GM12878 (cell line): ENCODE results near the gene DNAAF6. TPM values are rescaled to one million over a fixed set of nuclear protein-coding genes. Genes with fewer than 3 reads are reported as not detected.

ENCODE experiments used
- REST ChIP-seq: IDR thresholded peaks from 2 replicates; pipeline ENCODE4 v1.6.1; 2012; ENCODE audit warnings: mild to moderate bottlenecking, low read depth, low read length
- polyA plus RNA-seq, 11 experiments: library from polyadenylated mRNA; depleted of rRNA in 4 of 11; unstranded in 6 of 11; stranded (reverse) in 5 of 11; fragments of >200 nt; fragmentation: Nextera tagmentation in 4 of 11; fragmentation: Illumina TruSeq in 1 of 11; extraction: Ambion mirVana in 4 of 11; extraction: Trizol in 1 of 11; gene quantifications; 1 replicate in 1 of 11; 2 replicates in 10 of 11; pipeline versions ENCODE4 v1.2.1 to v1.2.3, GENCODE V29; 2011 to 2016; ENCODE audit warnings: inconsistent platforms in 2 of 11, missing spikeins in 2 of 11, low read depth in 1 of 11
- small RNA-seq: library from RNA; depleted of rRNA; stranded (forward); fragments of <200 nt; gene quantifications from one replicate; pipeline ENCODE3, GENCODE V24; 2014
- total RNA-seq, 4 experiments: library from RNA; depleted of rRNA in 3 of 4; stranded (reverse); fragments of >200 nt in 3 of 4; fragmentation: Illumina TruSeq in 1 of 4; extraction: Trizol in 1 of 4; gene quantifications; 2 replicates each; pipeline versions ENCODE4 v1.2.1 to v1.2.3, GENCODE V29; 2013 to 2021

DNAAF6 gene
- total and polyA plus RNA-seq, 10 of the 15 experiments (the other 5 are each of a cell fraction or from before 2014, with no cell fraction given) = not detected

- TF ChIP-seq REST = no peak
These were observed 86.6 kb downstream of the DNAAF6 start (continued) for GRCh38 chrX:107293056-107293455.

Small RNA genes within 50 kb of the gene (small RNA-seq; reads per million reads assigned to genes)
- not detected for gene RF00019

Other genes starting within 250 kb of the DNAAF6 start
- gene MORC4, start 206.4 kb upstream of the DNAAF6 start, total RNA-seq (2014; rRNA removed) = 0.11 and 0.34 TPM in 2 replicates
- 0.41 and 0.49 TPM in 2 replicates for gene MORC4, start 206.4 kb upstream of the DNAAF6 start, total RNA-seq (2014; rRNA removed; fragmentation: Illumina TruSeq; extraction: Trizol)
- 0.21 and 0.41 TPM in 2 replicates for gene MORC4, start 206.4 kb upstream of the DNAAF6 start, total RNA-seq (2021)
- gene MORC4, start 206.4 kb upstream of the DNAAF6 start, polyA plus RNA-seq (2011; rRNA removed) = 0.65 and 0.79 TPM in 2 replicates
- 0.28 and 0.32 TPM in 2 replicates for gene MORC4, start 206.4 kb upstream of the DNAAF6 start, polyA plus RNA-seq (2014; fragmentation: Illumina TruSeq; extraction: Trizol)
- gene MORC4, start 206.4 kb upstream of the DNAAF6 start, polyA plus RNA-seq (2014; fragmentation: Nextera tagmentation; extraction: Ambion mirVana) = under 1 TPM; 0.06 to 0.09 TPM
- 0.16 and 0.20 TPM in 2 replicates for gene MORC4, start 206.4 kb upstream of the DNAAF6 start, polyA plus RNA-seq (2014; rRNA removed)
- under 1 TPM; 0.03 to 0.24 TPM for gene MORC4, start 206.4 kb upstream of the DNAAF6 start, polyA plus RNA-seq (2016; fragmentation: Nextera tagmentation; extraction: Ambion mirVana)
- gene RBM41, start 87.8 kb upstream of the DNAAF6 start, total RNA-seq (2014; rRNA removed) = 10.1 and 10.2 TPM in 2 replicates
- 14.4 and 15.1 TPM in 2 replicates for gene RBM41, start 87.8 kb upstream of the DNAAF6 start, total RNA-seq (2014; rRNA removed; fragmentation: Illumina TruSeq; extraction: Trizol)
- 11.3 and 13.0 TPM in 2 replicates for gene RBM41, start 87.8 kb upstream of the DNAAF6 start, total RNA-seq (2021)
- 14.4 and 26.4 TPM in 2 replicates for gene RBM41, start 87.8 kb upstream of the DNAAF6 start, polyA plus RNA-seq (2011; rRNA removed)
- gene RBM41, start 87.8 kb upstream of the DNAAF6 start, polyA plus RNA-seq (2014; fragmentation: Illumina TruSeq; extraction: Trizol) = 14.8 and 21.7 TPM in 2 replicates
- gene RBM41, start 87.8 kb upstream of the DNAAF6 start, polyA plus RNA-seq (2014; fragmentation: Nextera tagmentation; extraction: Ambion mirVana) = 1 to 10 TPM; 7.7 to 9.1 TPM
- gene RBM41, start 87.8 kb upstream of the DNAAF6 start, polyA plus RNA-seq (2014; rRNA removed) = 9.0 and 9.1 TPM in 2 replicates
- gene RBM41, start 87.8 kb upstream of the DNAAF6 start, polyA plus RNA-seq (2016; fragmentation: Nextera tagmentation; extraction: Ambion mirVana) = 10 to 100 TPM; 18.9 to 19.1 TPM
- 6.0 and 6.4 TPM in 2 replicates for gene NUP62CL, start 178 bp upstream of the DNAAF6 start, total RNA-seq (2014; rRNA removed)
- 4.1 and 5.3 TPM in 2 replicates for gene NUP62CL, start 178 bp upstream of the DNAAF6 start, total RNA-seq (2014; rRNA removed; fragmentation: Illumina TruSeq; extraction: Trizol)
- 3.1 and 3.2 TPM in 2 replicates for gene NUP62CL, start 178 bp upstream of the DNAAF6 start, total RNA-seq (2021)
- gene NUP62CL, start 178 bp upstream of the DNAAF6 start, polyA plus RNA-seq (2011; rRNA removed) = 4.4 and 6.0 TPM in 2 replicates
- 4.1 and 6.3 TPM in 2 replicates for gene NUP62CL, start 178 bp upstream of the DNAAF6 start, polyA plus RNA-seq (2014; fragmentation: Illumina TruSeq; extraction: Trizol)
- gene NUP62CL, start 178 bp upstream of the DNAAF6 start, polyA plus RNA-seq (2014; fragmentation: Nextera tagmentation; extraction: Ambion mirVana) = 1 to 10 TPM; 2.5 to 4.6 TPM
- gene NUP62CL, start 178 bp upstream of the DNAAF6 start, polyA plus RNA-seq (2014; rRNA removed) = 5.0 and 6.2 TPM in 2 replicates
- 1 to 10 TPM; 4.0 to 5.2 TPM for gene NUP62CL, start 178 bp upstream of the DNAAF6 start, polyA plus RNA-seq (2016; fragmentation: Nextera tagmentation; extraction: Ambion mirVana)
- 0.06 TPM in 1 of 2 replicates, not detected in the other for gene FRMPD3, start 243.0 kb downstream of the DNAAF6 start, total RNA-seq (2014; rRNA removed)
- not detected in 2 replicates for gene FRMPD3, start 243.0 kb downstream of the DNAAF6 start, total RNA-seq (2014; rRNA removed; fragmentation: Illumina TruSeq; extraction: Trizol)
- gene FRMPD3, start 243.0 kb downstream of the DNAAF6 start, total RNA-seq (2021) = 0.05 TPM in 1 of 2 replicates, not detected in the other
- gene FRMPD3, start 243.0 kb downstream of the DNAAF6 start, polyA plus RNA-seq (2011; rRNA removed) = 0.01 and 0.04 TPM in 2 replicates
- 0.01 TPM in 1 of 2 replicates, not detected in the other for gene FRMPD3, start 243.0 kb downstream of the DNAAF6 start, polyA plus RNA-seq (2014; fragmentation: Illumina TruSeq; extraction: Trizol)
- not detected for gene FRMPD3, start 243.0 kb downstream of the DNAAF6 start, polyA plus RNA-seq (2014; fragmentation: Nextera tagmentation; extraction: Ambion mirVana)
- gene FRMPD3, start 243.0 kb downstream of the DNAAF6 start, polyA plus RNA-seq (2014; rRNA removed) = 0.03 TPM in 1 of 2 replicates, not detected in the other
- not detected for gene FRMPD3, start 243.0 kb downstream of the DNAAF6 start, polyA plus RNA-seq (2016; fragmentation: Nextera tagmentation; extraction: Ambion mirVana)